Esophagus squamous epithelium (tissue), 4 donors: ENCODE measurements around the gene PRR3.

Experiments
- POLR2A ChIP-seq, 4 donors: fragments of 450-650 bp; IDR thresholded peaks; one replicate each; pipeline ENCODE4 v1.6.1; 2017; ENCODE audit warnings: antibody characterized with exemption in 4 of 4, mild to moderate bottlenecking in 4 of 4, moderate library complexity in 3 of 4
- TF ChIP-seq, protein P1 (sequence below), 6 experiments: fragments of 450-650 bp in 4 of 6; fragments of 200-600 bp in 2 of 6; sonication (generic) in 2 of 6; IDR thresholded peaks; one replicate each; pipeline ENCODE4 v1.5.1; 2016 to 2019; ENCODE audit warnings: antibody characterized with exemption in 6 of 6, mild to moderate bottlenecking in 4 of 6, moderate library complexity in 4 of 6

DNA sequence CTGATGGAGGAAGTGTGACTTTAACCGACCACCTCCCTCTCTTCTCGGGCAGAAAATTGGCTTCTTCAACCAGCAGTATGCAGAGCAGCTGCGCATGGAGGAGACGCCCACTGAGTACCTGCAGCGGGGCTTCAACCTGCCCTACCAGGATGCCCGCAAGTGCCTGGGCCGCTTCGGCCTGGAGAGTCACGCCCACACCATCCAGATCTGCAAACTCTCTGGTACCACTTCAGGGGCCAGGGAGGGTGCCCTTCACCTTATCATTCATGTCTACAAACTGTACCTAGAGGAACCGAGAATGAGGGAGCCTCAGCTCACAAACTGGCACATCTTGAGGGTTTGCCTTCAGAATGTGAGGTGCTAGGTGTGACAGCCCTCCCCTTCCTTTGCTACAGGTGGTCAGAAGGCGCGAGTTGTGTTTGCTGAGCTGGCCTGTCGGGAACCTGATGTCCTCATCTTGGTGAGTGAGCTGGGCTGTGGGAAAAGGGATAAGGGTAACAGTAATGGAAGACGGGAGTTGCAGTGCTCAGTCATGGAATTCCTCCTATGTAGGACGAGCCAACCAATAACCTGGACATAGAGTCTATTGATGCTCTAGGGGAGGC is 32.8 kb downstream of the PRR3 start:
- TF ChIP-seq, protein P1, sequence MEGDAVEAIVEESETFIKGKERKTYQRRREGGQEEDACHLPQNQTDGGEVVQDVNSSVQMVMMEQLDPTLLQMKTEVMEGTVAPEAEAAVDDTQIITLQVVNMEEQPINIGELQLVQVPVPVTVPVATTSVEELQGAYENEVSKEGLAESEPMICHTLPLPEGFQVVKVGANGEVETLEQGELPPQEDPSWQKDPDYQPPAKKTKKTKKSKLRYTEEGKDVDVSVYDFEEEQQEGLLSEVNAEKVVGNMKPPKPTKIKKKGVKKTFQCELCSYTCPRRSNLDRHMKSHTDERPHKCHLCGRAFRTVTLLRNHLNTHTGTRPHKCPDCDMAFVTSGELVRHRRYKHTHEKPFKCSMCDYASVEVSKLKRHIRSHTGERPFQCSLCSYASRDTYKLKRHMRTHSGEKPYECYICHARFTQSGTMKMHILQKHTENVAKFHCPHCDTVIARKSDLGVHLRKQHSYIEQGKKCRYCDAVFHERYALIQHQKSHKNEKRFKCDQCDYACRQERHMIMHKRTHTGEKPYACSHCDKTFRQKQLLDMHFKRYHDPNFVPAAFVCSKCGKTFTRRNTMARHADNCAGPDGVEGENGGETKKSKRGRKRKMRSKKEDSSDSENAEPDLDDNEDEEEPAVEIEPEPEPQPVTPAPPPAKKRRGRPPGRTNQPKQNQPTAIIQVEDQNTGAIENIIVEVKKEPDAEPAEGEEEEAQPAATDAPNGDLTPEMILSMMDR (IDR thresholded peaks at IDR 0.05), result no peak
- TF ChIP-seq POLR2A (IDR thresholded peaks at IDR 0.05), result no peak
